GM23338 (cell line): ENCODE results near the gene PCBP3. TPM values are rescaled to one million over a fixed set of nuclear protein-coding genes. Genes with fewer than 3 reads are reported as not detected.

Experiments used
- ATAC-seq: fragments of 200-7000 bp; cut with Tn5 transposase; 3 replicates; pipeline ENCODE4 v1.9.1; 2020
- DNase-seq: peaks from one replicate; pipeline ENCODE4 v3.0.0-alpha.2; 2015; ENCODE audit warnings: low spot score
- H2AFZ ChIP-seq: fragments of 200-600 bp; sonication (generic); 2 replicates; pipeline ENCODE4 v1.8.0; 2016; ENCODE audit warnings: antibody characterized with exemption, mild to moderate bottlenecking, moderate library complexity
- H3F3A ChIP-seq: fragments of 200-600 bp; sonication (generic); replicated peaks from 2 replicates; pipeline ENCODE4 v1.8.0; 2017; ENCODE audit warnings: antibody characterized with exemption, mixed run types, low read depth
- H3K27ac ChIP-seq: fragments of 200-600 bp; sonication (generic); 2 replicates; pipeline ENCODE4 v1.6.1; 2016; ENCODE audit warnings: low read depth
- H3K27me3 ChIP-seq: fragments of 200-600 bp; sonication (generic); 2 replicates; pipeline ENCODE4 v1.8.0; 2016; ENCODE audit warnings: mild to moderate bottlenecking, mixed run types, moderate library complexity; ENCODE audit not compliant: insufficient read depth
- H3K36me3 ChIP-seq: fragments of 200-600 bp; sonication (generic); 2 replicates; pipeline ENCODE4 v1.8.0; 2016; ENCODE audit warnings: mild to moderate bottlenecking; ENCODE audit not compliant: insufficient read depth
- H3K4me1 ChIP-seq: fragments of 200-600 bp; sonication (generic); 2 replicates; pipeline ENCODE4 v1.8.0; 2016; ENCODE audit warnings: mild to moderate bottlenecking, moderate library complexity; ENCODE audit not compliant: insufficient read depth
- H3K4me2 ChIP-seq: fragments of 200-600 bp; sonication (generic); 2 replicates; pipeline ENCODE4 v1.7.1; 2017; ENCODE audit warnings: mixed run types
- H3K4me3 ChIP-seq: fragments of 200-600 bp; sonication (generic); 2 replicates; pipeline ENCODE4 v1.6.1; 2016; ENCODE audit warnings: mixed run types
- H3K79me2 ChIP-seq: fragments of 200-600 bp; sonication (generic); replicated peaks from 2 replicates; pipeline ENCODE4 v1.8.0; 2017; ENCODE audit warnings: mild to moderate bottlenecking; ENCODE audit not compliant: insufficient read depth
- H3K9me2 ChIP-seq: fragments of 200-600 bp; sonication (generic); 2 replicates; pipeline ENCODE4 v1.8.0; 2017; ENCODE audit not compliant: insufficient read depth
- H4K20me1 ChIP-seq: fragments of 200-600 bp; sonication (generic); replicated peaks from 2 replicates; pipeline ENCODE4 v1.8.0; 2017; ENCODE audit warnings: mild to moderate bottlenecking; ENCODE audit not compliant: insufficient read depth
- H3K27ac Mint-ChIP-seq: 2 replicates; pipeline ENCODE4 v1.8.0; 2020; ENCODE audit warnings: inconsistent platforms, mild to moderate bottlenecking, moderate library complexity, mixed read lengths
- H3K27me3 Mint-ChIP-seq: 3 replicates; pipeline ENCODE4 v1.8.0; 2022; ENCODE audit warnings: low read depth, mild to moderate bottlenecking, moderate library complexity, mixed read lengths, inconsistent platforms; ENCODE audit not compliant: insufficient read depth, poor library complexity
- H3K36me3 Mint-ChIP-seq: 3 replicates; pipeline ENCODE4 v1.8.0; 2021; ENCODE audit warnings: low read depth, mild to moderate bottlenecking, inconsistent platforms, moderate library complexity, mixed read lengths
- H3K4me1 Mint-ChIP-seq: 3 replicates; pipeline ENCODE4 v1.8.0; 2020; ENCODE audit warnings: mild to moderate bottlenecking, inconsistent platforms, mixed read lengths
- H3K4me3 Mint-ChIP-seq: 3 replicates; pipeline ENCODE4 v1.8.0; 2021; ENCODE audit warnings: moderate library complexity, mild to moderate bottlenecking, inconsistent platforms, mixed read lengths
- H3K9me3 Mint-ChIP-seq: 3 replicates; pipeline ENCODE4 v1.8.0; 2020; ENCODE audit warnings: moderate library complexity, mild to moderate bottlenecking, inconsistent platforms, mixed read lengths
- CREB1 ChIP-seq: fragments of 250-450 bp; sonication (Bioruptor Pico); IDR thresholded peaks from 2 replicates; pipeline ENCODE4 v1.5.0; 2020; ENCODE audit warnings: low read depth, mild to moderate bottlenecking, moderate library complexity
- EZH2 ChIP-seq: fragments of 200-600 bp; sonication (generic); IDR thresholded peaks from one replicate; pipeline ENCODE4 v1.8.0; 2017; ENCODE audit warnings: antibody characterized with exemption, mild to moderate bottlenecking, low read depth; ENCODE audit not compliant: unreplicated experiment
- JUNB ChIP-seq: IDR thresholded peaks from one replicate; pipeline ENCODE4 v1.6.1; 2016; ENCODE audit warnings: antibody characterized with exemption; ENCODE audit not compliant: unreplicated experiment
- NANOG ChIP-seq: IDR thresholded peaks from 2 replicates; pipeline ENCODE4 v1.6.1; 2016; ENCODE audit warnings: antibody characterized with exemption, borderline replicate concordance
- STAT1 ChIP-seq: IDR thresholded peaks from one replicate; pipeline ENCODE4 v1.6.1; 2016; ENCODE audit warnings: antibody characterized with exemption; ENCODE audit not compliant: unreplicated experiment
- ZNF114 ChIP-seq: fragments of 250-450 bp; sonication (Bioruptor Pico); IDR thresholded peaks from 2 replicates; pipeline ENCODE4 v1.5.0; 2020; ENCODE audit warnings: mild to moderate bottlenecking, moderate library complexity
- polyA plus RNA-seq: library from polyadenylated mRNA; unstranded; fragments of >200 nt; fragmentation: Nextera tagmentation; extraction: Ambion mirVana; gene quantifications from 2 replicates; pipeline ENCODE4 v1.2.1, GENCODE V29; 2016
- total RNA-seq: library from RNA; depleted of rRNA; stranded (reverse); fragments of >200 nt; shearing (Covaris generic); gene quantifications from 2 replicates; pipeline ENCODE4 v1.2.3, GENCODE V29; 2014
- TF ChIP-seq, protein P1 (sequence below), 2 experiments: fragments of 200-600 bp in 1 of 2; sonication (generic) in 1 of 2; conservative IDR thresholded peaks; 2 replicates each; pipeline versions ENCODE4 v1.5.1 to v1.6.1; 2016 to 2017; ENCODE audit warnings: antibody characterized with exemption in 2 of 2, low read depth in 2 of 2, mild to moderate bottlenecking in 2 of 2, moderate library complexity in 1 of 2
- TF ChIP-seq, protein P2 (sequence below): IDR thresholded peaks from 2 replicates; pipeline ENCODE4 v1.6.1; 2016; ENCODE audit warnings: antibody characterized with exemption
- TF ChIP-seq, protein P3 (sequence below): fragments of 250-450 bp; sonication (Bioruptor Pico); IDR thresholded peaks from 2 replicates; pipeline ENCODE4 v1.5.0; 2020; ENCODE audit warnings: mild to moderate bottlenecking, moderate library complexity
- TF ChIP-seq, protein P4 (sequence below): IDR thresholded peaks from one replicate; pipeline ENCODE4 v1.6.1; 2018; ENCODE audit warnings: antibody characterized with exemption; ENCODE audit not compliant: unreplicated experiment

The PCBP3 gene
- total and polyA plus RNA-seq, 2 experiments from 2014 or later, result 7.1 to 9.1 TPM

DNA sequence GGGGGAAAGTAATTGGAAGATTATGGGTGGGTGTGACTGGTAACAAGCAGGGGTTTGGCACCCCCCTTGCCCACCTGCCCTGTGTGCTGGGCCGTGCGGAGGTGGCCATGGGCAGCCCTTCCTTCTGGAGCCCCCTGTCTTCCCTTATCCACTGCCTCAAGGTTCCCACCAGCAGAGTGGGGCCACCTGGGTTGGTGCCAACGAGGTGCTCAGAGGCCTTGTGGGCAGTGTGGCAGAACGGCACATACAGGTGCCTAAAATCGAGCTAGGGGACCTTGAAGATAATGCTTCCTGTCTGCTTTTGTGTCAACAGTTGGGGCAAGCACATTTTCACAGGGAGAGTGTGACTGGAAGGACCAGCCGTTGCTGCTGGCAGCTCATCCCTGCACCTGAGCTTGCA lies 161.8 kb downstream of the PCBP3 start (continued):
- TF ChIP-seq, protein P1, sequence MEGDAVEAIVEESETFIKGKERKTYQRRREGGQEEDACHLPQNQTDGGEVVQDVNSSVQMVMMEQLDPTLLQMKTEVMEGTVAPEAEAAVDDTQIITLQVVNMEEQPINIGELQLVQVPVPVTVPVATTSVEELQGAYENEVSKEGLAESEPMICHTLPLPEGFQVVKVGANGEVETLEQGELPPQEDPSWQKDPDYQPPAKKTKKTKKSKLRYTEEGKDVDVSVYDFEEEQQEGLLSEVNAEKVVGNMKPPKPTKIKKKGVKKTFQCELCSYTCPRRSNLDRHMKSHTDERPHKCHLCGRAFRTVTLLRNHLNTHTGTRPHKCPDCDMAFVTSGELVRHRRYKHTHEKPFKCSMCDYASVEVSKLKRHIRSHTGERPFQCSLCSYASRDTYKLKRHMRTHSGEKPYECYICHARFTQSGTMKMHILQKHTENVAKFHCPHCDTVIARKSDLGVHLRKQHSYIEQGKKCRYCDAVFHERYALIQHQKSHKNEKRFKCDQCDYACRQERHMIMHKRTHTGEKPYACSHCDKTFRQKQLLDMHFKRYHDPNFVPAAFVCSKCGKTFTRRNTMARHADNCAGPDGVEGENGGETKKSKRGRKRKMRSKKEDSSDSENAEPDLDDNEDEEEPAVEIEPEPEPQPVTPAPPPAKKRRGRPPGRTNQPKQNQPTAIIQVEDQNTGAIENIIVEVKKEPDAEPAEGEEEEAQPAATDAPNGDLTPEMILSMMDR (conservative IDR thresholded peaks at IDR 0.05; ENCODE audit: low read depth in 2 of 2), result no peak
- TF ChIP-seq EZH2, result no peak

DNA sequence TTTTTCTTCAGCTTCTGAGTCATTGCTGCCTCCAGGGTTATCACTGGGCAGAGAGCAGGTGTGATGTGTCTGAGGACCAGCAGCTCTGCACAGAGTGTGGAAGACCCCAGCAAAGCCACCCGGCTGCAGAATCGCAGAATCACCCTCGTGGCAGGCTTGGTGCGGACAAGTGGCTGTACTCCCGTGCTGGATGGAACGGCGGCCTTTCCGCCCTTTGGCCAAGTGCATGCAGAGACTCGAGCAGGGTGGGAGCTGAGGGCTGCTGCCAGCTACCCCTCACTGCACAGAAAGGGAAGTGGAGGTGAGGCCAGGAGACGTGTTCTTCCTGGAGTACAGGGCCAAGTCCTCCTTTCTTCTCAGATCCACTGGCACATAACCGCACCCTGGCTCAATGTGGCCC lies 162.5 kb downstream of the PCBP3 start:
- no peak overlapping the region for H3K27ac ChIP-seq
- no peak overlapping the region for H3K4me3 ChIP-seq
- H2AFZ ChIP-seq, result no peak overlapping the region
- no peaks in the 10 kb centered on the region for H3K27me3 ChIP-seq
- DNase-seq (no peak), ATAC-seq (no peak)
- Mint-ChIP-seq H3K4me1 (peaks cover 3% of the 10 kb centered on the region; the same call in 2 of the 3 replicates), H3K27ac (peak overlapping the region; percentile 31; the same call in 1 of the 2 replicates), H3K36me3 (no peaks in the 10 kb centered on the region), H3K9me3 (peaks cover 3% of the 10 kb centered on the region; the same call in 1 of the 3 replicates), H3K27me3 (no peaks in the 10 kb centered on the region), H3K4me3 (no peak overlapping the region)
- no peaks in the 10 kb centered on the region for H3F3A ChIP-seq
- H3K79me2 ChIP-seq, result no peaks in the 10 kb centered on the region
- H3K4me1 ChIP-seq, result no peaks in the 10 kb centered on the region
- TF ChIP-seq, protein P2, sequence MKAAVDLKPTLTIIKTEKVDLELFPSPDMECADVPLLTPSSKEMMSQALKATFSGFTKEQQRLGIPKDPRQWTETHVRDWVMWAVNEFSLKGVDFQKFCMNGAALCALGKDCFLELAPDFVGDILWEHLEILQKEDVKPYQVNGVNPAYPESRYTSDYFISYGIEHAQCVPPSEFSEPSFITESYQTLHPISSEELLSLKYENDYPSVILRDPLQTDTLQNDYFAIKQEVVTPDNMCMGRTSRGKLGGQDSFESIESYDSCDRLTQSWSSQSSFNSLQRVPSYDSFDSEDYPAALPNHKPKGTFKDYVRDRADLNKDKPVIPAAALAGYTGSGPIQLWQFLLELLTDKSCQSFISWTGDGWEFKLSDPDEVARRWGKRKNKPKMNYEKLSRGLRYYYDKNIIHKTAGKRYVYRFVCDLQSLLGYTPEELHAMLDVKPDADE, result no peak
- TF ChIP-seq JUNB (no peak), CREB1 (no peak), NANOG (no peak), STAT1 (no peak), EZH2 (no peak), ZNF114 (CRISPR knock-in tag) (no peak)
- TF ChIP-seq, protein P3, sequence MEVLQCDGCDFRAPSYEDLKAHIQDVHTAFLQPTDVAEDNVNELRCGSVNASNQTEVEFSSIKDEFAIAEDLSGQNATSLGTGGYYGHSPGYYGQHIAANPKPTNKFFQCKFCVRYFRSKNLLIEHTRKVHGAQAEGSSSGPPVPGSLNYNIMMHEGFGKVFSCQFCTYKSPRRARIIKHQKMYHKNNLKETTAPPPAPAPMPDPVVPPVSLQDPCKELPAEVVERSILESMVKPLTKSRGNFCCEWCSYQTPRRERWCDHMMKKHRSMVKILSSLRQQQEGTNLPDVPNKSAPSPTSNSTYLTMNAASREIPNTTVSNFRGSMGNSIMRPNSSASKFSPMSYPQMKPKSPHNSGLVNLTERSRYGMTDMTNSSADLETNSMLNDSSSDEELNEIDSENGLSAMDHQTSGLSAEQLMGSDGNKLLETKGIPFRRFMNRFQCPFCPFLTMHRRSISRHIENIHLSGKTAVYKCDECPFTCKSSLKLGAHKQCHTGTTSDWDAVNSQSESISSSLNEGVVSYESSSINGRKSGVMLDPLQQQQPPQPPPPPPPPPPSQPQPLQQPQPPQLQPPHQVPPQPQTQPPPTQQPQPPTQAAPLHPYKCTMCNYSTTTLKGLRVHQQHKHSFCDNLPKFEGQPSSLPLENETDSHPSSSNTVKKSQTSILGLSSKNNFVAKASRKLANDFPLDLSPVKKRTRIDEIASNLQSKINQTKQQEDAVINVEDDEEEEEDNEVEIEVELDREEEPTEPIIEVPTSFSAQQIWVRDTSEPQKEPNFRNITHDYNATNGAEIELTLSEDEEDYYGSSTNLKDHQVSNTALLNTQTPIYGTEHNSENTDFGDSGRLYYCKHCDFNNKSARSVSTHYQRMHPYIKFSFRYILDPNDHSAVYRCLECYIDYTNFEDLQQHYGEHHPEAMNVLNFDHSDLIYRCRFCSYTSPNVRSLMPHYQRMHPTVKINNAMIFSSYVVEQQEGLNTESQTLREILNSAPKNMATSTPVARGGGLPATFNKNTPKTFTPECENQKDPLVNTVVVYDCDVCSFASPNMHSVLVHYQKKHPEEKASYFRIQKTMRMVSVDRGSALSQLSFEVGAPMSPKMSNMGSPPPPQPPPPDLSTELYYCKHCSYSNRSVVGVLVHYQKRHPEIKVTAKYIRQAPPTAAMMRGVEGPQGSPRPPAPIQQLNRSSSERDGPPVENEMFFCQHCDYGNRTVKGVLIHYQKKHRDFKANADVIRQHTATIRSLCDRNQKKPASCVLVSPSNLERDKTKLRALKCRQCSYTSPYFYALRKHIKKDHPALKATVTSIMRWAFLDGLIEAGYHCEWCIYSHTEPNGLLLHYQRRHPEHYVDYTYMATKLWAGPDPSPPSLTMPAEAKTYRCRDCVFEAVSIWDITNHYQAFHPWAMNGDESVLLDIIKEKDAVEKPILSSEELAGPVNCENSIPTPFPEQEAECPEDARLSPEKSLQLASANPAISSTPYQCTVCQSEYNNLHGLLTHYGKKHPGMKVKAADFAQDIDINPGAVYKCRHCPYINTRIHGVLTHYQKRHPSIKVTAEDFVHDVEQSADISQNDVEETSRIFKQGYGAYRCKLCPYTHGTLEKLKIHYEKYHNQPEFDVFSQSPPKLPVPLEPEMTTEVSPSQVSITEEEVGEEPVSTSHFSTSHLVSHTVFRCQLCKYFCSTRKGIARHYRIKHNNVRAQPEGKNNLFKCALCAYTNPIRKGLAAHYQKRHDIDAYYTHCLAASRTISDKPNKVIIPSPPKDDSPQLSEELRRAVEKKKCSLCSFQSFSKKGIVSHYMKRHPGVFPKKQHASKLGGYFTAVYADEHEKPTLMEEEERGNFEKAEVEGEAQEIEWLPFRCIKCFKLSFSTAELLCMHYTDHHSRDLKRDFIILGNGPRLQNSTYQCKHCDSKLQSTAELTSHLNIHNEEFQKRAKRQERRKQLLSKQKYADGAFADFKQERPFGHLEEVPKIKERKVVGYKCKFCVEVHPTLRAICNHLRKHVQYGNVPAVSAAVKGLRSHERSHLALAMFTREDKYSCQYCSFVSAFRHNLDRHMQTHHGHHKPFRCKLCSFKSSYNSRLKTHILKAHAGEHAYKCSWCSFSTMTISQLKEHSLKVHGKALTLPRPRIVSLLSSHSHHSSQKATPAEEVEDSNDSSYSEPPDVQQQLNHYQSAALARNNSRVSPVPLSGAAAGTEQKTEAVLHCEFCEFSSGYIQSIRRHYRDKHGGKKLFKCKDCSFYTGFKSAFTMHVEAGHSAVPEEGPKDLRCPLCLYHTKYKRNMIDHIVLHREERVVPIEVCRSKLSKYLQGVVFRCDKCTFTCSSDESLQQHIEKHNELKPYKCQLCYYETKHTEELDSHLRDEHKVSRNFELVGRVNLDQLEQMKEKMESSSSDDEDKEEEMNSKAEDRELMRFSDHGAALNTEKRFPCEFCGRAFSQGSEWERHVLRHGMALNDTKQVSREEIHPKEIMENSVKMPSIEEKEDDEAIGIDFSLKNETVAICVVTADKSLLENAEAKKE (CRISPR knock-in tag), result no peak
- TF ChIP-seq, protein P1 (conservative IDR thresholded peaks at IDR 0.05; ENCODE audit: low read depth in 2 of 2), result no peak
- TF ChIP-seq, protein P4, sequence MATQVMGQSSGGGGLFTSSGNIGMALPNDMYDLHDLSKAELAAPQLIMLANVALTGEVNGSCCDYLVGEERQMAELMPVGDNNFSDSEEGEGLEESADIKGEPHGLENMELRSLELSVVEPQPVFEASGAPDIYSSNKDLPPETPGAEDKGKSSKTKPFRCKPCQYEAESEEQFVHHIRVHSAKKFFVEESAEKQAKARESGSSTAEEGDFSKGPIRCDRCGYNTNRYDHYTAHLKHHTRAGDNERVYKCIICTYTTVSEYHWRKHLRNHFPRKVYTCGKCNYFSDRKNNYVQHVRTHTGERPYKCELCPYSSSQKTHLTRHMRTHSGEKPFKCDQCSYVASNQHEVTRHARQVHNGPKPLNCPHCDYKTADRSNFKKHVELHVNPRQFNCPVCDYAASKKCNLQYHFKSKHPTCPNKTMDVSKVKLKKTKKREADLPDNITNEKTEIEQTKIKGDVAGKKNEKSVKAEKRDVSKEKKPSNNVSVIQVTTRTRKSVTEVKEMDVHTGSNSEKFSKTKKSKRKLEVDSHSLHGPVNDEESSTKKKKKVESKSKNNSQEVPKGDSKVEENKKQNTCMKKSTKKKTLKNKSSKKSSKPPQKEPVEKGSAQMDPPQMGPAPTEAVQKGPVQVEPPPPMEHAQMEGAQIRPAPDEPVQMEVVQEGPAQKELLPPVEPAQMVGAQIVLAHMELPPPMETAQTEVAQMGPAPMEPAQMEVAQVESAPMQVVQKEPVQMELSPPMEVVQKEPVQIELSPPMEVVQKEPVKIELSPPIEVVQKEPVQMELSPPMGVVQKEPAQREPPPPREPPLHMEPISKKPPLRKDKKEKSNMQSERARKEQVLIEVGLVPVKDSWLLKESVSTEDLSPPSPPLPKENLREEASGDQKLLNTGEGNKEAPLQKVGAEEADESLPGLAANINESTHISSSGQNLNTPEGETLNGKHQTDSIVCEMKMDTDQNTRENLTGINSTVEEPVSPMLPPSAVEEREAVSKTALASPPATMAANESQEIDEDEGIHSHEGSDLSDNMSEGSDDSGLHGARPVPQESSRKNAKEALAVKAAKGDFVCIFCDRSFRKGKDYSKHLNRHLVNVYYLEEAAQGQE, result no peak
- no peaks in the 10 kb centered on the region for H3K36me3 ChIP-seq
- H3K9me2 ChIP-seq, result no peaks in the 10 kb centered on the region
- H4K20me1 ChIP-seq, result no peaks in the 10 kb centered on the region; the same call in 1 of the 2 replicates
- H3K4me2 ChIP-seq, result no peak overlapping the region
